Measurements from ENCODE around the gene HOXC4.

The HOXC4 gene

GRCh38 chr12:54011665-54012532 lies 41.7 kb upstream of the HOXC4 start:
- no peaks in the 10 kb centered on the region for H3K9me3 Mint-ChIP-seq
- H3K27me3 Mint-ChIP-seq, result peaks cover 35% of the 10 kb centered on the region
- peaks cover 12% of the 10 kb centered on the region for H3K4me1 Mint-ChIP-seq
- DNase-seq (ENCODE audit: low spot score in 2 of 2) (no peak), ATAC-seq (ENCODE audit: low read depth) (no peak)
- no peaks in the 10 kb centered on the region for H3K36me3 Mint-ChIP-seq
- H3K27ac Mint-ChIP-seq, result no peak overlapping the region
- H3K4me3 Mint-ChIP-seq, result no peak overlapping the region

- H3K27me3 Mint-ChIP-seq, result peaks cover 38% of the 10 kb centered on the region
- H3K27ac Mint-ChIP-seq, result no peak overlapping the region
Measured at GRCh38 chr12:54012631-54013409, 40.8 kb upstream of the HOXC4 start.

GRCh38 chr12:54014377-54015017 lies 39.1 kb upstream of the HOXC4 start:
- H3K27ac Mint-ChIP-seq, result peak overlapping the region; percentile 68
- peaks cover 1% of the 10 kb centered on the region for H3K9me3 Mint-ChIP-seq
- peaks cover 21% of the 10 kb centered on the region for H3K4me1 Mint-ChIP-seq
- DNase-seq (ENCODE audit: low spot score in 2 of 2) (no peak), ATAC-seq (ENCODE audit: low read depth) (no peak)
- peaks cover 34% of the 10 kb centered on the region for H3K27me3 Mint-ChIP-seq
- H3K4me3 Mint-ChIP-seq, result no peak overlapping the region
- H3K36me3 Mint-ChIP-seq, result peaks cover 2% of the 10 kb centered on the region

More at GRCh38 chr12:54012631-54013409, 40.8 kb upstream of the HOXC4 start:
- Mint-ChIP-seq H3K9me3 (peaks cover 1% of the 10 kb centered on the region), H3K4me1 (peaks cover 20% of the 10 kb centered on the region), H3K4me3 (no peak overlapping the region), H3K36me3 (peaks cover 2% of the 10 kb centered on the region)
- DNase-seq (ENCODE audit: low spot score in 2 of 2) (no peak), ATAC-seq (ENCODE audit: low read depth) (no peak)

- DNase-seq (ENCODE audit: low spot score in 2 of 2) (no peak), ATAC-seq (ENCODE audit: low read depth) (no peak)
- no peak overlapping the region for H3K4me3 Mint-ChIP-seq
- H3K27me3 Mint-ChIP-seq, result peaks cover 29% of the 10 kb centered on the region
- peaks cover 2% of the 10 kb centered on the region for H3K36me3 Mint-ChIP-seq
- peaks cover 1% of the 10 kb centered on the region for H3K9me3 Mint-ChIP-seq
- peaks cover 22% of the 10 kb centered on the region for H3K4me1 Mint-ChIP-seq
- H3K27ac Mint-ChIP-seq, result peak overlapping the region; percentile 68
Measured at GRCh38 chr12:54015018-54015931, 38.4 kb upstream of the HOXC4 start.

- peaks cover 26% of the 10 kb centered on the region for H3K27me3 Mint-ChIP-seq
- H3K4me3 Mint-ChIP-seq, result no peak overlapping the region
- peaks cover 2% of the 10 kb centered on the region for H3K36me3 Mint-ChIP-seq
- ATAC-seq (ENCODE audit: low read depth) (no peak), DNase-seq (ENCODE audit: low spot score in 2 of 2) (no peak)
- H3K4me1 Mint-ChIP-seq, result peaks cover 21% of the 10 kb centered on the region
- no peak overlapping the region for H3K27ac Mint-ChIP-seq
- peaks cover 1% of the 10 kb centered on the region for H3K9me3 Mint-ChIP-seq
Measured at GRCh38 chr12:54016051-54016450, 37.6 kb upstream of the HOXC4 start.

- no peak for DNase-seq (ENCODE audit: low spot score in 2 of 2)
- Mint-ChIP-seq H3K27me3 (peaks cover 23% of the 10 kb centered on the region), H3K9me3 (peaks cover 1% of the 10 kb centered on the region), H3K4me3 (no peak overlapping the region), H3K4me1 (peaks cover 17% of the 10 kb centered on the region), H3K27ac (no peak overlapping the region), H3K36me3 (peaks cover 2% of the 10 kb centered on the region)
- no peak for ATAC-seq (ENCODE audit: low read depth)
Measured at GRCh38 chr12:54016478-54016964, 37.1 kb upstream of the HOXC4 start.

- no peak for DNase-seq (ENCODE audit: low spot score in 2 of 2)
- Mint-ChIP-seq H3K27ac (peak overlapping the region; percentile 85), H3K27me3 (peaks cover 22% of the 10 kb centered on the region), H3K36me3 (peaks cover 2% of the 10 kb centered on the region), H3K4me1 (peaks cover 19% of the 10 kb centered on the region), H3K4me3 (peak overlapping the region; percentile 86), H3K9me3 (peaks cover 1% of the 10 kb centered on the region)
- ATAC-seq (ENCODE audit: low read depth), result peak; percentile 34
Measured at GRCh38 chr12:54017027-54017788, 36.4 kb upstream of the HOXC4 start.

GRCh38 chr12:54017878-54018467 lies 35.7 kb upstream of the HOXC4 start:
- peak; percentile 71 to 72 for DNase-seq (ENCODE audit: low spot score in 2 of 2)
- ATAC-seq (ENCODE audit: low read depth), result peak; percentile 81
- Mint-ChIP-seq H3K27ac (peak overlapping the region; percentile 85), H3K4me1 (peaks cover 19% of the 10 kb centered on the region), H3K27me3 (peaks cover 20% of the 10 kb centered on the region), H3K9me3 (peaks cover 1% of the 10 kb centered on the region), H3K36me3 (peaks cover 2% of the 10 kb centered on the region), H3K4me3 (peak overlapping the region; percentile 86)

GRCh38 chr12:54018468-54018984 lies 35.1 kb upstream of the HOXC4 start:
- peaks cover 19% of the 10 kb centered on the region for H3K27me3 Mint-ChIP-seq
- peaks cover 19% of the 10 kb centered on the region for H3K4me1 Mint-ChIP-seq
- peaks cover 2% of the 10 kb centered on the region for H3K36me3 Mint-ChIP-seq
- H3K9me3 Mint-ChIP-seq, result peaks cover 1% of the 10 kb centered on the region
- DNase-seq (ENCODE audit: low spot score in 2 of 2), result no peak
- peak overlapping the region; percentile 85 for H3K27ac Mint-ChIP-seq
- ATAC-seq (ENCODE audit: low read depth), result no peak
- H3K4me3 Mint-ChIP-seq, result peak overlapping the region; percentile 86

GRCh38 chr12:54019091-54019811 lies 34.4 kb upstream of the HOXC4 start:
- peaks cover 1% of the 10 kb centered on the region for H3K9me3 Mint-ChIP-seq
- no peak overlapping the region for H3K27ac Mint-ChIP-seq
- H3K27me3 Mint-ChIP-seq, result peaks cover 22% of the 10 kb centered on the region
- no peak for ATAC-seq (ENCODE audit: low read depth)
- peak overlapping the region; percentile 41 for H3K4me3 Mint-ChIP-seq
- DNase-seq (ENCODE audit: low spot score in 2 of 2), result no peak
- H3K4me1 Mint-ChIP-seq, result peaks cover 19% of the 10 kb centered on the region
- H3K36me3 Mint-ChIP-seq, result peaks cover 2% of the 10 kb centered on the region

GRCh38 chr12:54019924-54020590 lies 33.6 kb upstream of the HOXC4 start:
- DNase-seq (ENCODE audit: low spot score in 2 of 2), result no peak
- Mint-ChIP-seq H3K27me3 (peaks cover 23% of the 10 kb centered on the region), H3K27ac (no peak overlapping the region), H3K4me1 (peaks cover 19% of the 10 kb centered on the region), H3K9me3 (peaks cover 1% of the 10 kb centered on the region), H3K36me3 (peaks cover 2% of the 10 kb centered on the region), H3K4me3 (no peak overlapping the region)
- ATAC-seq (ENCODE audit: low read depth), result no peak
